Measurements from ENCODE around the gene MAGI3.

MAGI3 gene

DNA sequence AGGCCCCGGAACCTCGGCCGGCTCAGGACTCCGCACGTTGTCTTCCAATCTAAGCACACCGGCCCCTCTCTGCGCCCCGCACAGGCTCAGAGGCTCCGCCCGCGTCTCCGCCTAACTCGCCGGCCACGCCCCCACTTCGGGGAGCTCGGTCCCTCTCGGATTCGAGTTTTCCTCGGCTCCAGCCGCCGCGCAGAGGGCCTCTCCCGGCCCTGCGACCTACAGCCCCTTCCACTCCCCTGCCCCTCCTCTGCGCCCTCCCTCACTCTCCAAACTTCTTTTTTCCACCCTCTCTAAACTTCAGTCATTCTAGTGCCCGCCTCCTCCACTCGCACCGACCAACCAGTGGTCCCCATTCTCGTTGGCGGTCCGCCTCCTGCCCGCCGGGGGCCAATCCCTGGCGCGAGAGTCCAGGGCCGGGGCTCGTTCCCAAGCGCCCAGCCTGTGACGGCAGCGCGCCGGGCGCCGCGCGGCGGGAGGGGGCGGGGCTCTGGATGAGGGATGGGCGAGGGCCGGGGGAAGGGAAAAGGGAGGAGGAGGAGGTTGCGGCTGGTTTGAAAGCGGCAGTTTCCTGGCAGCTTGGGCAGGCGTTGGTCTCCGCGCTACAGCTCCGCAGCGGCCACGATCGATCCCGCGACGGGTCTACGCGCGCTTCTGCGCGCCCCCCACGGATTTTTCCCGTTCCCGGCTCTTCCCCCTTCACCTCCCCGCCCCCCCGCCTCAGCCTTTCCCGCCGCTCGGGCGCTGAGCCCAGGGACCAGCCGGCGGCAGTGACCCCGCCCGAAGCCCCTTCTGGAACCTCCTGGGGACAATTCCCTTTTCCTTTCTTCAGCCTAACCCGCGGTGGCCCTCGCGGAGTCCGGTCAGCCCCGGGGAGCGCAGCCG lies at the start of gene MAGI3:
Gene MAGI3 (plus strand): TSS at position 563 of the 882 bp plus-strand sequence. CDS start 519 bp downstream, outside the sequence.
- peak; percentile 99 for DNase-seq (ENCODE audit: low read depth, low spot score)
- in situ Hi-C loops (cut with HindIII; ENCODE audit: low sequenced_read_pairs) = no loop called here
- H3K4me3 ChIP-seq (ENCODE audit: low read depth, low read length) = peak within 1 kb of the TSS; percentile 83
- TF ChIP-seq, protein P1, sequence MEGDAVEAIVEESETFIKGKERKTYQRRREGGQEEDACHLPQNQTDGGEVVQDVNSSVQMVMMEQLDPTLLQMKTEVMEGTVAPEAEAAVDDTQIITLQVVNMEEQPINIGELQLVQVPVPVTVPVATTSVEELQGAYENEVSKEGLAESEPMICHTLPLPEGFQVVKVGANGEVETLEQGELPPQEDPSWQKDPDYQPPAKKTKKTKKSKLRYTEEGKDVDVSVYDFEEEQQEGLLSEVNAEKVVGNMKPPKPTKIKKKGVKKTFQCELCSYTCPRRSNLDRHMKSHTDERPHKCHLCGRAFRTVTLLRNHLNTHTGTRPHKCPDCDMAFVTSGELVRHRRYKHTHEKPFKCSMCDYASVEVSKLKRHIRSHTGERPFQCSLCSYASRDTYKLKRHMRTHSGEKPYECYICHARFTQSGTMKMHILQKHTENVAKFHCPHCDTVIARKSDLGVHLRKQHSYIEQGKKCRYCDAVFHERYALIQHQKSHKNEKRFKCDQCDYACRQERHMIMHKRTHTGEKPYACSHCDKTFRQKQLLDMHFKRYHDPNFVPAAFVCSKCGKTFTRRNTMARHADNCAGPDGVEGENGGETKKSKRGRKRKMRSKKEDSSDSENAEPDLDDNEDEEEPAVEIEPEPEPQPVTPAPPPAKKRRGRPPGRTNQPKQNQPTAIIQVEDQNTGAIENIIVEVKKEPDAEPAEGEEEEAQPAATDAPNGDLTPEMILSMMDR (IDR thresholded peaks at IDR 0.05; ENCODE audit: low read depth, low read length) = no peak

DNA sequence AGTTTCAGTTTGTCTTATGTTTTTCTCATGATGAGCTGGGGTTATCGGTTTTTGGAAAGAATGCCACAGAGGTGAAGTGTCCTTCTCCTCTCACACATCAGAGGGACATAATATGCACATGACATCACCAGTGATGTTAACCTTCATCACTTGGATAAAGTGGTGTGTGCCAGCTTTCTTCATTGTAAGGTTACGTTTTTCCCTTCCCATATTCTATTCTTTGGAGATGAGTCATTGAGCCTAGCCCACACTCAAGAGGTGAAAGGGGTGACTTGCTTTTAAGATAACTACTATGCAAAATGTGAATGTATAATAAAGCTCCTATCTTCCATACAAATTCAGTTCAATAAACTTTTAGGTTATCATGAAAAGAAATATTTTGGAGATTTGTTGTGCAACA lies 36.7 kb upstream of the MAGI3 start:
- H3K4me3 ChIP-seq (ENCODE audit: low read depth, low read length) = no peak overlapping the region
- TF ChIP-seq, protein P1 (IDR thresholded peaks at IDR 0.05; ENCODE audit: low read depth, low read length) = no peak
- in situ Hi-C loops (cut with HindIII; ENCODE audit: low sequenced_read_pairs) = no loop called here
- DNase-seq (ENCODE audit: low read depth, low spot score) = no peak

DNA sequence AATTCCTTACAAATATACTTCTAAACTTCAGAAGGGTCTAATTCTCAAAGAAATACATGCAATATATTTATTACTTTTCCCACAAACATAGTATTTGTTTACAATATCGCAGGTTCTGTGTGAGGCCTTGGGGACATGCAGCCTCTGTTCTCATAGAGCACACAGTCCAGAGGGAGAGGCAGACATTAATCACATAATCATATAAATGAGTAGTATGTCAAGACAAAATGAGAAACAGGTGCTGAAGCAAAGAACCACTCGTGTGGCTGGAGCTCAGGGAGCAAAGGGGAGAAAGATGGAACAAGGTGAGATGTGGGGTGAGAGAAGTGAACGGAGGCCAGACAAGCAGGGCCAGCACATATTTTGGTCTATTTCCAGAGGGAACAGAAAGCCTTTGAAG lies 26.4 kb upstream of the MAGI3 start:
- in situ Hi-C loops (cut with HindIII; ENCODE audit: low sequenced_read_pairs) = no loop called here
- no peak overlapping the region for H3K4me3 ChIP-seq (ENCODE audit: low read depth, low read length)
- DNase-seq (ENCODE audit: low read depth, low spot score) = no peak
- TF ChIP-seq, protein P1 (IDR thresholded peaks at IDR 0.05; ENCODE audit: low read depth, low read length) = no peak

DNA sequence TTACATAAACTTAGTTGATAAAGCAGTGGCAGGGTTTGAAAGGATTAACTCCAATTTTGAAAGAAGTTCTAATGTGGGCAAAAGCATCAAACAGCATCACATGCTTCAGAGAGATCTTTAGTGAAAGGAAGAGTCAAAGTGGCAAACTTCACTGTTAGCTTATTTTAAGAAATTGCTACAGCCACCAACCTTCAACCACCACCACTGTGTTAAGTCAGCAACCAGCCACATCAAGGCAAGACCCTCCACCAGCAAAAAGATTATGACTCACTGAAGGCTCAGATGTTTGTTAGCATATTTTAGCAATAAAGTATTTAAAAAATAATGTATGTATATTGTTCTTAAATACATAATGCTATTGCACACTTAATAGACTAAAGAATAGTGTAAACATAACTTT lies 21.3 kb upstream of the MAGI3 start:
- no peak overlapping the region for H3K4me3 ChIP-seq (ENCODE audit: low read depth, low read length)
- DNase-seq (ENCODE audit: low read depth, low spot score) = no peak
- in situ Hi-C loops (cut with HindIII; ENCODE audit: low sequenced_read_pairs) = no loop called here
- TF ChIP-seq, protein P1 (IDR thresholded peaks at IDR 0.05; ENCODE audit: low read depth, low read length) = no peak

DNA sequence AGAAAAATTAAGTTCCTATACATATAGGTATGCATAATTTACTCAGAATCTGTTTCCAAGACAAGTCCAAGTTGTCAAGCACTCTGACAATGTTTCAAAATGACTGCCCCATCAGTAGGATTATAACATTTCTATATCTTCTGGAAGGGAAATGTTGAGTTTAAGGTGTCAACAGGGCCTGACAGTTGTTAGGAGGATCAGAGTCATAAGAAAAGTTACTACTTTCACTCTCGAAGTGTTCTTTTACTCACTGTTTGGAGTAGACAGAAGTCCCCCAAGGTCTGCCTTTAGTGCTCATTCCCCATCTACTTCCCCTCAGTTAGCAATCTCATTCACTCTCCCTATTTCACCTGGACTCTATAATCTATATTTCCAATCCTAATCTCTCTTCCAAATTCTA lies 20.6 kb upstream of the MAGI3 start:
- in situ Hi-C loops (cut with HindIII; ENCODE audit: low sequenced_read_pairs) = no loop called here
- DNase-seq (ENCODE audit: low read depth, low spot score) = no peak
- H3K4me3 ChIP-seq (ENCODE audit: low read depth, low read length) = no peak overlapping the region
- TF ChIP-seq, protein P1 (IDR thresholded peaks at IDR 0.05; ENCODE audit: low read depth, low read length) = no peak

DNA sequence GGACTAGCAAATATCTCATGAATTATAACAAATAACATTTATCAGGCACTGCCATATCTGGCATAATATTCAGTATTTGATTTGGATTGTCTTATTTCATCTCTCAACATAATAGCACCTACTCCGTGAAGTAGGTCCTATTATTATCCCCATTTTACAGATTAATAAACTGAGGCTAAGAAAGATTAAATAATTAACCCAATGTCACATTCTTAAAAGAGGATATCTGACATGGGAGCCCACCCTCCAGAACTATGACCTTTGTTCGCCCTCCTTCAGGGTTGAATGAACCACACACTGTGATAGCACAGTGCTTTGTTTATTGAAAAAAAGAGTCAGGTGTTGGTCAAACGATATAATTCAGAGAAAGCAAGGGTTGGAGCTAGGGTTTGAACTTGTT lies 19.4 kb upstream of the MAGI3 start:
- TF ChIP-seq, protein P1 (IDR thresholded peaks at IDR 0.05; ENCODE audit: low read depth, low read length) = no peak
- in situ Hi-C loops (cut with HindIII; ENCODE audit: low sequenced_read_pairs) = no loop called here
- no peak for DNase-seq (ENCODE audit: low read depth, low spot score)
- H3K4me3 ChIP-seq (ENCODE audit: low read depth, low read length) = no peak overlapping the region
